ENCODE results near the gene PRUNE2.

The PRUNE2 gene

DNA sequence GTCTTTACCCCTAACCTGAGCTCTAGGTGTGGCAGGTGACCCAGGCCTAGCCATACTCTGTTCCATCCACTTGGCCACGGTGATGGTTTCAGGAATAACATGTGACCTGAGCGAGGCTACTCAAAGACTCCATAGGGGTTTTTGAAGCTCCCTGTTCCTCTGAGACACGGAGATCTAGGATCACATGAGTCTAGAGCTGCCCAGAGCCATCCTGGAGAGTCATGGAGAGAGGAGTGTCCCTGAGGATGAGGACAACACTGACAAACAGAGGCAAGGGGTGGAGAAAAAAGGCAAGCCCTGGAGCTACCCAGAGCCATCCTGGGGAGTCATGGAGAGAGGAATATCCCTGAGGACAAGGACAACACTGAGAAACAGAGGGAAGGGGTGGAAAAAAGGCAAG, 171.2 kb downstream of the PRUNE2 start:
- POLR2A ChIA-PET (ENCODE audit: low non-redundant PET), result no interaction called here
- DNase-seq (ENCODE audit: low spot score), result no peak
- CTCF ChIA-PET, result no interaction called here
- no peak overlapping the region for H3K27ac ChIP-seq
- TF ChIP-seq, protein P1, sequence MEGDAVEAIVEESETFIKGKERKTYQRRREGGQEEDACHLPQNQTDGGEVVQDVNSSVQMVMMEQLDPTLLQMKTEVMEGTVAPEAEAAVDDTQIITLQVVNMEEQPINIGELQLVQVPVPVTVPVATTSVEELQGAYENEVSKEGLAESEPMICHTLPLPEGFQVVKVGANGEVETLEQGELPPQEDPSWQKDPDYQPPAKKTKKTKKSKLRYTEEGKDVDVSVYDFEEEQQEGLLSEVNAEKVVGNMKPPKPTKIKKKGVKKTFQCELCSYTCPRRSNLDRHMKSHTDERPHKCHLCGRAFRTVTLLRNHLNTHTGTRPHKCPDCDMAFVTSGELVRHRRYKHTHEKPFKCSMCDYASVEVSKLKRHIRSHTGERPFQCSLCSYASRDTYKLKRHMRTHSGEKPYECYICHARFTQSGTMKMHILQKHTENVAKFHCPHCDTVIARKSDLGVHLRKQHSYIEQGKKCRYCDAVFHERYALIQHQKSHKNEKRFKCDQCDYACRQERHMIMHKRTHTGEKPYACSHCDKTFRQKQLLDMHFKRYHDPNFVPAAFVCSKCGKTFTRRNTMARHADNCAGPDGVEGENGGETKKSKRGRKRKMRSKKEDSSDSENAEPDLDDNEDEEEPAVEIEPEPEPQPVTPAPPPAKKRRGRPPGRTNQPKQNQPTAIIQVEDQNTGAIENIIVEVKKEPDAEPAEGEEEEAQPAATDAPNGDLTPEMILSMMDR (conservative IDR thresholded peaks at IDR 0.05; ENCODE audit: low read depth), result no peak

DNA sequence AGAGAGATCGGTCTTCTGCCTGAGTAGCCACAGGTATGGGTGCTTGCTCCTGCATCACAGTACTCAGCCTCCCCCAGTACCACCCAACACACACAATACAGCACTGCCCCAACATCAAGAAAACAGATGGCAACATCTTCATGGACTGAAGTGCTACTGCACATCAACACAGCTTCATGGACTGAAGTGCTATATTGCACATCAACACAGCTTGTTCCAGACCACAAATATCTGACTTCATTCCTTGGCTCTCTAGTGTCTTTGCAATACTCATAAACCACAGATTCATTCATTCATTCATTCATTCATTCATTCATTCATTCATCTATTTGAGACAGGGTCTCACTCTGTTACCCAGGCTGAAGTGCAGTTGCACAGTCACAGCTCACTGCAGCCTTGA, 172.8 kb downstream of the PRUNE2 start:
- no peak overlapping the region for H3K27ac ChIP-seq
- POLR2A ChIA-PET (ENCODE audit: low non-redundant PET), result no interaction called here
- TF ChIP-seq, protein P1 (conservative IDR thresholded peaks at IDR 0.05; ENCODE audit: low read depth), result no peak
- no peak for DNase-seq (ENCODE audit: low spot score)
- CTCF ChIA-PET, result interaction anchor here (0.6 to 0.8 kb wide), 3 partner anchors 274 to 1174 kb away, joined by 3 to 8 read pairs (median 5); partner anchors contain the start of gene GCNT1

DNA sequence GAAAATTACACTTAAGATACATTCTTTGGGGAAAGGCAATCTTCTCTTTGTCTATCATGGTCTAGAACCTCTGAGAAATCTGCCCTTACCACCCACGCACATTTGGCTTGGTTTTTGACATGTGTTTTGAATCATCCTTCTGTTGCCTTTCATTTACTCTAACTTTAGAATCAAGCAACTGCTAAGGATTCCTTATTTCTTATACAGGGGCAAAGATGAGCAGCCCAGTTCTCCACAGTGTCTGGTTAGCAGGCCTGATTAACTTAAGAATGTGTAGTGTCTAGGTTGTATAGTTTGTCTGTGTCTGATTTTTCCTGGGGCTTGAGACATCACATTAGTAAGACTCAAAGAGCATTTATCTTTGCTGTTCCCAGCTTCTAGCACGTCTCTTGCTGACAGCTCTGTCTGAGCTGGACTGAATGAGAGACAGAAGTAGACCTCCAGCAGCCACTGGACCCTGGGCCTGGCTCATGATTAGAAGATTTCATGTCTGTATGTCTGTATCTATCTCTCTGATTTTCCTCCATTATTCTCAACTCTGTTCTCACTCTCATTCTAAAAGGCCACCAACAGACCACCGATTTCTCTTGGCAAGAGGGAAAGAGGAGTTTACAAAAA, 173.5 kb downstream of the PRUNE2 start:
- TF ChIP-seq, protein P1 (conservative IDR thresholded peaks at IDR 0.05; ENCODE audit: low read depth), result no peak
- H3K27ac ChIP-seq, result no peak overlapping the region
- CTCF ChIA-PET, result interaction anchor here (0.8 kb wide), 1 partner anchor 1173 kb away, joined by 5 read pairs; no protein-coding TSS in a partner anchor
- no peak for DNase-seq (ENCODE audit: low spot score)
- POLR2A ChIA-PET (ENCODE audit: low non-redundant PET), result no interaction called here

DNA sequence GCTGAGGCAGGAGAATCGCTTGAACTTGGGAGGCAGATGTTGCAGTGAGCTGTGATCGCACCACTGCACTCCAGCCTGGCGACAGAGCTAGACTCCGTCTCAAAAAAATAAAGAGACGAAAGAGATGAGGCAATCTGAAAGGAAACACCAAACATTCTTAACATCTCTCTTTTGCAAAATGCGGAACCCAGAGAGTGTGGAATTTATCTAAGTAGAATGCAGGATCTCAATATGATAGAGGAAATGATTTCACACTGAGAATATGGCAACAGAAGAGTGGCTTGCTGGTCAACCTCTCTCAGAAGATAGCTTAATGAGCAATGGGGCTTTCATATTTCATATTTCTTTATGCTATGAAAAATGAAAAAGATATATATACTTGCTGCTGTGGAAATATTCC, 175.1 kb downstream of the PRUNE2 start:
- POLR2A ChIA-PET (ENCODE audit: low non-redundant PET), result no interaction called here
- TF ChIP-seq, protein P1 (conservative IDR thresholded peaks at IDR 0.05; ENCODE audit: low read depth), result no peak
- no peak overlapping the region for H3K27ac ChIP-seq
- no peak for DNase-seq (ENCODE audit: low spot score)
- CTCF ChIA-PET, result no interaction called here

DNA sequence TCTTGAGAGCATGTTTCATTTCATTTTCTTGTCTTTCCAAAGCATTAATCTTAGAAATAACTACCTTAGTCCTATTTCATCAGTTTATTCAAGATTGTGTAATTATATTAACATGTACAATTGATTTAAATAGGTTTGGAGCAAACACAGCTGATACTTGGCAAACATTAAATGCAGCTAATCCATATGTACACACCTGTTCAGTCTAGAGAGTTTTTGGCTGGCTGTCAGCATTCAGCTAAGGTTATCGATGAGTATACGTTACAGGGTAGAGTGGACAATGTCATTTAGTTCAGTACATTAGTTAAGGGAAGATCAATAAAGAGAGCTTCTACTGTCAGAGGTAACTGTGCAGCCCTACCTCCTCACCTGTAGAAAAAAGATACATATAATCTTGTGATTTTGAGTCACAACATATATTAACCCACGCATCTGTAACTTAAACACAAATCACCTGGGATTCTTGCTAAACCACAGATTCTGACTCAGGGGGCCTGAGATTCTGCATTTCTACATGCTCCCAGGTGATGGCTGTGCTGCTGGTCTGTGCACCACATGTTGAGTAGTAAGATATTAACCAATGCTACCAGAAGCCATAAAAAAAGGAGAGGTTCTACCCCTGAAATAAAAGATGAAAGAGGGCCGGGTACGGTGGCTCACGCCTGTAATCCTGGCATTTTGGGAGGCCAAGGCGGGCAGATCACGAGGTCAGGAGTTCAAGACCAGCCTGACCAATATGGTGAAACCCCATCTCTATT, 175.8 kb downstream of the PRUNE2 start:
- DNase-seq (ENCODE audit: low spot score), result no peak
- no peak overlapping the region for H3K27ac ChIP-seq
- POLR2A ChIA-PET (ENCODE audit: low non-redundant PET), result no interaction called here
- CTCF ChIA-PET, result no interaction called here
- TF ChIP-seq, protein P1 (conservative IDR thresholded peaks at IDR 0.05; ENCODE audit: low read depth), result no peak

DNA sequence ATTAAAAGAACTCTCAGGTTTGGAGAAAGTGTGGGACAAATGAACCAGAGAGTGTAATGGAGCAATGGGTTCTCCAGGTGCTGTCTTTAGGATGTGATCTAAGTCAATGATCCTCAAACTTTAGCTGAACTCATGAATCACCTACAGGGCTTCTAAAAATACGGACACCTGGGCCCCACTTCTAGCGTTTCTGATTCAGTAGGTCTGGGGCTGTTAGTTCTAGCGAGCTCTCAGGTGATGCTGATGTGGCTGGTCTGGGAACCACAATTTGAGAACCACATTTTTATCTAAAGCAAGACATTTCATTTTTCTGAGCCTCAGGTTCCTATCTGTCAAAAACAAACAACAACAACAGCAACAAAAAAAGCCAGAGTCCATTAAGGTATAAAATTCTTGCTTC, 176.8 kb downstream of the PRUNE2 start:
- TF ChIP-seq, protein P1 (conservative IDR thresholded peaks at IDR 0.05; ENCODE audit: low read depth), result no peak
- ChIA-PET CTCF (interaction anchor here (0.5 kb wide), 1 partner anchor 265 kb away, joined by 4 read pairs; no protein-coding TSS in a partner anchor), POLR2A (ENCODE audit: low non-redundant PET) (no interaction called here)
- no peak overlapping the region for H3K27ac ChIP-seq
- no peak for DNase-seq (ENCODE audit: low spot score)
